H1 (cell line): Measurements from ENCODE around the gene CD34. TPM values are rescaled to one million over a fixed set of nuclear protein-coding genes. Genes with fewer than 3 reads are reported as not detected.

Source experiments
- JUN ChIP-seq: IDR thresholded peaks from 2 replicates; pipeline ENCODE4 v1.6.1; 2011; ENCODE audit warnings: low read depth, mild to moderate bottlenecking, improper control_type of control experiment, low read length
- RXRA ChIP-seq: IDR thresholded peaks from 2 replicates; pipeline ENCODE4 v1.6.1; 2011; ENCODE audit warnings: low read depth, mild to moderate bottlenecking, low read length, moderate library complexity; ENCODE audit not compliant: insufficient read depth
- polyA plus RNA-seq, 7 experiments: library from polyadenylated mRNA; depleted of rRNA in 3 of 7; stranded (reverse) in 5 of 7; unstranded in 2 of 7; fragments of >200 nt in 5 of 7; fragments of 200-250 nt in 2 of 7; gene quantifications; 1 replicate in 5 of 7; 2 replicates in 1 of 7; 4 replicates in 1 of 7; pipeline versions ENCODE4 v1.2.1 to v1.2.3, GENCODE V29; 2011 to 2013; ENCODE audit warnings: missing spikeins in 2 of 7, mixed read lengths in 2 of 7
- total RNA-seq: library from RNA; stranded (reverse); fragmentation: NEBNext Ultra II Directional; extraction: Animal tissue kit (Norgen Biotek cat#: 25700); gene quantifications from 2 replicates; pipeline ENCODE4 v1.2.1, GENCODE V29; 2021
- TF ChIP-seq, protein P1 (sequence below): fragments of 300-600 bp; sonication (generic); IDR thresholded peaks from 2 replicates; pipeline ENCODE4 v1.7.1; 2012; ENCODE audit warnings: low read length, moderate library complexity, mild to moderate bottlenecking, inconsistent platforms; ENCODE audit not compliant: insufficient replicate concordance

CD34 gene
- total and polyA plus RNA-seq, 2 of the 8 experiments (the other 6 are each of a cell fraction or from before 2014, with no cell fraction given) = 0.39 to 0.54 TPM

DNA sequence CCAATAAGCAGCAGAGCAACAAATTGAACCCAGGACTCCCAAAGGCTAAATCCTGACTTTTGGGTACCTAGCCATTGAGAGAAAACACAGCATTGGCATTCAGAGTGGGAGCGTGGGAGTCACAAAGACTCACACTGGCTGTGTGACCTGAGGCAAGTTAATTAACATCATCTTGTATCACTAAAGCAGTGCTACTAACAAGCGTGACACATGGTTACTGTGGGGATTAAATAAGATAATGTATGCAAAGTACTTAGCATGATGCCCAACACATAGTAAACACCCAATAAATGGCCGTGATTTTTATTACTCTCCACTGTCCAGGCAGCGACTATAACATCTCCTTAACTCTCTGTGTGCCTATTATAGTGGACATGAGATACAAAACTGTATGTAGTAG, 73.3 kb downstream of the CD34 start (continued):
- TF ChIP-seq RXRA (no peak), JUN (no peak)
- TF ChIP-seq, protein P1, sequence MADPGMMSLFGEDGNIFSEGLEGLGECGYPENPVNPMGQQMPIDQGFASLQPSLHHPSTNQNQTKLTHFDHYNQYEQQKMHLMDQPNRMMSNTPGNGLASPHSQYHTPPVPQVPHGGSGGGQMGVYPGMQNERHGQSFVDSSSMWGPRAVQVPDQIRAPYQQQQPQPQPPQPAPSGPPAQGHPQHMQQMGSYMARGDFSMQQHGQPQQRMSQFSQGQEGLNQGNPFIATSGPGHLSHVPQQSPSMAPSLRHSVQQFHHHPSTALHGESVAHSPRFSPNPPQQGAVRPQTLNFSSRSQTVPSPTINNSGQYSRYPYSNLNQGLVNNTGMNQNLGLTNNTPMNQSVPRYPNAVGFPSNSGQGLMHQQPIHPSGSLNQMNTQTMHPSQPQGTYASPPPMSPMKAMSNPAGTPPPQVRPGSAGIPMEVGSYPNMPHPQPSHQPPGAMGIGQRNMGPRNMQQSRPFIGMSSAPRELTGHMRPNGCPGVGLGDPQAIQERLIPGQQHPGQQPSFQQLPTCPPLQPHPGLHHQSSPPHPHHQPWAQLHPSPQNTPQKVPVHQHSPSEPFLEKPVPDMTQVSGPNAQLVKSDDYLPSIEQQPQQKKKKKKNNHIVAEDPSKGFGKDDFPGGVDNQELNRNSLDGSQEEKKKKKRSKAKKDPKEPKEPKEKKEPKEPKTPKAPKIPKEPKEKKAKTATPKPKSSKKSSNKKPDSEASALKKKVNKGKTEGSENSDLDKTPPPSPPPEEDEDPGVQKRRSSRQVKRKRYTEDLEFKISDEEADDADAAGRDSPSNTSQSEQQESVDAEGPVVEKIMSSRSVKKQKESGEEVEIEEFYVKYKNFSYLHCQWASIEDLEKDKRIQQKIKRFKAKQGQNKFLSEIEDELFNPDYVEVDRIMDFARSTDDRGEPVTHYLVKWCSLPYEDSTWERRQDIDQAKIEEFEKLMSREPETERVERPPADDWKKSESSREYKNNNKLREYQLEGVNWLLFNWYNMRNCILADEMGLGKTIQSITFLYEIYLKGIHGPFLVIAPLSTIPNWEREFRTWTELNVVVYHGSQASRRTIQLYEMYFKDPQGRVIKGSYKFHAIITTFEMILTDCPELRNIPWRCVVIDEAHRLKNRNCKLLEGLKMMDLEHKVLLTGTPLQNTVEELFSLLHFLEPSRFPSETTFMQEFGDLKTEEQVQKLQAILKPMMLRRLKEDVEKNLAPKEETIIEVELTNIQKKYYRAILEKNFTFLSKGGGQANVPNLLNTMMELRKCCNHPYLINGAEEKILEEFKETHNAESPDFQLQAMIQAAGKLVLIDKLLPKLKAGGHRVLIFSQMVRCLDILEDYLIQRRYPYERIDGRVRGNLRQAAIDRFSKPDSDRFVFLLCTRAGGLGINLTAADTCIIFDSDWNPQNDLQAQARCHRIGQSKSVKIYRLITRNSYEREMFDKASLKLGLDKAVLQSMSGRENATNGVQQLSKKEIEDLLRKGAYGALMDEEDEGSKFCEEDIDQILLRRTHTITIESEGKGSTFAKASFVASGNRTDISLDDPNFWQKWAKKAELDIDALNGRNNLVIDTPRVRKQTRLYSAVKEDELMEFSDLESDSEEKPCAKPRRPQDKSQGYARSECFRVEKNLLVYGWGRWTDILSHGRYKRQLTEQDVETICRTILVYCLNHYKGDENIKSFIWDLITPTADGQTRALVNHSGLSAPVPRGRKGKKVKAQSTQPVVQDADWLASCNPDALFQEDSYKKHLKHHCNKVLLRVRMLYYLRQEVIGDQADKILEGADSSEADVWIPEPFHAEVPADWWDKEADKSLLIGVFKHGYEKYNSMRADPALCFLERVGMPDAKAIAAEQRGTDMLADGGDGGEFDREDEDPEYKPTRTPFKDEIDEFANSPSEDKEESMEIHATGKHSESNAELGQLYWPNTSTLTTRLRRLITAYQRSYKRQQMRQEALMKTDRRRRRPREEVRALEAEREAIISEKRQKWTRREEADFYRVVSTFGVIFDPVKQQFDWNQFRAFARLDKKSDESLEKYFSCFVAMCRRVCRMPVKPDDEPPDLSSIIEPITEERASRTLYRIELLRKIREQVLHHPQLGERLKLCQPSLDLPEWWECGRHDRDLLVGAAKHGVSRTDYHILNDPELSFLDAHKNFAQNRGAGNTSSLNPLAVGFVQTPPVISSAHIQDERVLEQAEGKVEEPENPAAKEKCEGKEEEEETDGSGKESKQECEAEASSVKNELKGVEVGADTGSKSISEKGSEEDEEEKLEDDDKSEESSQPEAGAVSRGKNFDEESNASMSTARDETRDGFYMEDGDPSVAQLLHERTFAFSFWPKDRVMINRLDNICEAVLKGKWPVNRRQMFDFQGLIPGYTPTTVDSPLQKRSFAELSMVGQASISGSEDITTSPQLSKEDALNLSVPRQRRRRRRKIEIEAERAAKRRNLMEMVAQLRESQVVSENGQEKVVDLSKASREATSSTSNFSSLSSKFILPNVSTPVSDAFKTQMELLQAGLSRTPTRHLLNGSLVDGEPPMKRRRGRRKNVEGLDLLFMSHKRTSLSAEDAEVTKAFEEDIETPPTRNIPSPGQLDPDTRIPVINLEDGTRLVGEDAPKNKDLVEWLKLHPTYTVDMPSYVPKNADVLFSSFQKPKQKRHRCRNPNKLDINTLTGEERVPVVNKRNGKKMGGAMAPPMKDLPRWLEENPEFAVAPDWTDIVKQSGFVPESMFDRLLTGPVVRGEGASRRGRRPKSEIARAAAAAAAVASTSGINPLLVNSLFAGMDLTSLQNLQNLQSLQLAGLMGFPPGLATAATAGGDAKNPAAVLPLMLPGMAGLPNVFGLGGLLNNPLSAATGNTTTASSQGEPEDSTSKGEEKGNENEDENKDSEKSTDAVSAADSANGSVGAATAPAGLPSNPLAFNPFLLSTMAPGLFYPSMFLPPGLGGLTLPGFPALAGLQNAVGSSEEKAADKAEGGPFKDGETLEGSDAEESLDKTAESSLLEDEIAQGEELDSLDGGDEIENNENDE = no peak
